HG02642 (cell line): ENCODE measurements around the gene LRRC8C.

Experiments
- ATAC-seq: cut with Tn5 transposase; IDR thresholded peaks from one replicate; pipeline ENCODE4 v1.9.1; 2021; ENCODE audit warnings: mild to moderate bottlenecking; ENCODE audit not compliant: unreplicated experiment, poor library complexity

Gene LRRC8C

DNA sequence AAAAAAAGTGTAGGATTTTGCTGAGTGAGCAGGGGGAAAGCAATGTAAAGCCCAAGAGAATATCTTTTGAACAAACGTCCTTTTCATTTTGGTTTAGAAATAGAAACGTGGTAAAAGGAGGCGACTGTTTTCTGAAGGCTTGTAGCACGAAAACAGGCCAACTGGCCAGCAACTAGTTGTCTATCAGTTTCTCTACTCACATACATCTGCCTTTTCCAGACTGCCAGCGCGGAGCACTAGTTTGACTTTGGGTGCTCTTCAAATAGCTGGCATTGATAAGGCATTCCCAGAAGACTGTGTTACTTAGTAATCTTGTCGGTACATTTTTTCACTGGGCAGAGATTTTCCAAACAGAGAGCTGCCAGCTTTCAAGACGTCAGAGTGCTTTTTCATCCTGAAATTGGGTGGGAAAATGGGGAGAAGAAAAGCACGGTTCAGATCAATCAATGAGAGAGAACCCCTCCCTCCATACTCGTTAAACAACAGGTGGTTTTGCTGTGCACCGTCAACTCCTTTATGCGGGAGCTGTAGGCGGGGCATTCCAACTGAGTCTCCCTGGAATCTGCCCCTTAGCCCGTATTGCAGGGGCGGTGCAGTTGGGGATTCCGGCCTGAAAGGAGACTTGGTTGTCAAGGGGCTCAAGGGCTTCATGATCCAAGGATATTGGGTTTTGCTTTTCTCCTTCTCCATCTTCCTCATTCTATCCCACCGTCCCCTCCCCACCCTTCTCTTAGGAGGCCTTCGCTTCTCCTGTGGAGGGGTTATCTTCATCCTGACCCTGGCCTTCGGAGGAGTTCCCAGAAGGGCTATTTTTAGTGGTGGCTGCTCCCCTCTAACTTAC, 884 bp upstream of the LRRC8C start:
- ATAC-seq = no peak

DNA sequence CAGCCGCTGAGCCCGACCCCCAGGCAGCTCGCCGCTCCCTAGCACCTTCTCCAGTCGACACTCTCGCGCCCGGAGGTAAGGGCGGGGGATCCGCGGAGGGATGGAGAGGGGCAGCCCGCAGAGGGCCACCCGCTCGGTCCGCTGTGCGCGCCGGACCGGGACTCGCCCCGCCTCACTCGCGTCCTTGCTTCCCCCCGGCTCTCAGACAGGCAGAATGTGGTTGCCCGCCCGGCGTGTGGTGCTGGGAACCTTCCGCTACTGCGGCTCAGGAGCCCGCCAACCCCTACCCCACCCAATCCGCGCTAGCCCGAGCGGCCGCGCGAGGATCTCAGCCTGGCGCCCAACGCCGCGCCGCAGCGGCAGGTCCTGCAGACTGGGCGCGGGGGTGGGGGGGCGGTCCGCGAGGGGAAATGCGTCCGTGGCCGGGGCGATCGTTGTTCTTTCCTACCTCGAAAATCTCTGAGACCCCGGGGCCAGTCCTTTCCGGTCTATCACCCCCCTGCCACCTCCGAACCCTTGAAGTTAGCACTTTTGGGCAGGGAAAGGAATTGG, 404 bp downstream of the LRRC8C start:
- ATAC-seq = peak; percentile 53

DNA sequence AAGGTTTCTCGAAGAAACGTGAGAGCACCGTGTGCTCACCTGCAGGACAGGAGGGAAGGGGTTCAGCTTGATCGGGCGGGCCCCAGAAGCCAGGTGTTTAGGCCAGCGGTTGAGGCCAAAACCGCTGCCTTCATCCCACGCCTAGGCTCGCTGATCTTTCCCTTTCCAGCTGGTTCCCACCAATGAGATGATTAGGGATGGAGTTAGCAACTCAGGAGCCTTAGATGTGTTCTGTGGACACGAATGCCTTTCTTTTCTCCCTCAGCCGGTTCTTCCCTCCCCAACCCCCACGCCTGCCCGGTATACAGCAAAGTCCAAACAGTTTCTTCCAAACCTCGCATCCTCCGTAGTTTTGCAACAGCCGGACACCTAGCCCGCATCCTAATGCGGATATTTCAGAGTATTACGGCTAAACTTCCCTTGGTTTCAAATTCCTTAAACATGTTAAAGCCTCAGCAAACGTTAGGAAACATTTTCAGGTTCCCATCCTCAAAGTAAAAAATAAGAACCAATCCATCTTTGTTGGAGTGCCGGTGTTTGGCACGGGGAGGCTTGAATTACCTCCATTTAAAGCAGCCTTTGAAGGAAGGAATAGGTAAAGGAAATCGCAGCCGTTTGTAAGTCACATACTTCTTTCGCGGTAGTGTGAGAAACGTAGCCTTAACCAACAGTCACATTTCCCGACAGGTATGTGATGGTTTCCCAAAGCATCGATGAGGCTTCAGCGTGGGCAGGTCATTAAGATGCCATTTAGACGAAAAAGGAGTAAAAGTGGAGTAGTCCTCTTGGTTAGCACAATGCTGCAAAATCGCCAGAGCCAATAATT, 1.1 kb downstream of the LRRC8C start:
- ATAC-seq = no peak

DNA sequence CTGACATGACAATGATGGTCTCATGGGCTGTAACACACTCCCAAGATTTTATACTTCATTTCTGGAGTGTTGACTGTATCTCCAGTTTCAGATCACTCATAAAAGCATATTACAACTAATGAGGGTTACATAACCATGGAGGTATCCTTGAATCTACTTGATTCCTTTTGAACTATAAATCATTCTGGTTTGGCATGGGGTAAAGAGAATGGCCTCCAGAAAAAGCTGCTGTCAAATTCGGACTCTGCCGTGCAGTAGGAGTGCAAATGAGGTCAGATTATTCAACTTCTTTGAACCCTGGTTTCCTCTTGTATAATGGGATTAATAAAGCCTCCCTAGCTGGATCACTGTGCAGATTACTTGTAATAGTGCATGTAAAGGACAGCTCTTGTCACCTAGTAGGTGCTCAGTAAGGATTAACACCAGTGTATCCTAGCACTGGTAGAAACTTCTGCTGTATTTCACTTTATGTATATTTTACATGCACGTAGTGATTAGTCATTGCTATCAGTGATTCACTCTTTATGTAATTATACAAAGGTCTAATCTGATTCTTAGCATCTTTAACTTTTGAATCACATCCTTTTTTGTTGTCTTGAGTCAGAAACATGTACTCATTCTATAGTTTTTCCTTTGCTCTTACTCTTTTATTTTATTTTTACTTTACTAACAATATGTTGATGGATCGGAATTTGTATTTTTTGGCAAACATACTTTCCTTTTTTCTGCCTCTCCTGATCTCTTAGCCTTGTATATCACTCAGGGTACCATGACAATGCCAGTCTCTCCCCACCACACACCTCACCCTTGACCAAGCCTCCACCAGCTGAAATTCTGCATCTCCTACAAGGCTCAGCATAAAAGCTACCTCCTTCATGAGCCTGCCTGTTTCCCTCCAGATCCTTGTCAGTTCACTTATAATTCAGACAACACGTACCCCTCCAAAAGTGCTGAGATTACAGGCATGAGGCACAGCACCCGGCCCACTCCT, 3.2 kb downstream of the LRRC8C start:
- ATAC-seq = no peak

DNA sequence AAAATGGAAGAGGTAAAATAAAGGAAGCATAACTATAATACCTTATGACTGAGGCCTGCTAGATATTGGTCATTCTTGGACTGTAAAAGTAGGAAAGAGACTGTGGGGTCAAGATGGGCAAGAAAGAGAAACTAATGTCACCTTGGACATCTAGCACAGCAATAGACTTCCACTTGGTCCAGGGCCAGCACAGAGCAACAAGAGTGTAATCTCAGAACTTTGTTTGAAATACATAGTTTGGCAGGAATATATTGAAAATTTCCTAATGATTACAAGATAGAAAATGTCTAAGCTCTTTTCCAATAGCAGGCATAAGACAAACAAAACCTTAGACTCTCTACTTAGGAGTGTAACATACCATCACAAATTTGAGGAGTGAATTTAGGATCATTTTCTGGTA, 4.6 kb downstream of the LRRC8C start:
- no peak for ATAC-seq

DNA sequence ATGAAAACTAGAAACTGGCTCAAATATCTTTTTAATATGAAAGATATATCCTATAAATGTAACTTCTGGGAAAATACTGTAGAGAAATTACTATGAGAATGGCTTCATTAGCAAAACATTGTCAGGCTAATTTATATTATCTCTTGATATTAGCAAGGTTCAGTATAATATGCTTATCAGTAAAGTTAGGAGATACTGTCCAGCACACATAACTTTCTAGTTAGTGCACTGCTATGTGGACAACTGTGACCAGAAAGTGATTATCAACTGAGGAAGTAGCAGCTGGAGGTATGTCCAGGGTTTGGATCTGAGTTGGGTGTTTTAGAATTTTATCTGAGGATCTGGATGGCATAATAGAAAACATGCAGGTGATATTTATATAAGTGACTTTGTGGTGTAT, 7.5 kb downstream of the LRRC8C start:
- no peak for ATAC-seq

DNA sequence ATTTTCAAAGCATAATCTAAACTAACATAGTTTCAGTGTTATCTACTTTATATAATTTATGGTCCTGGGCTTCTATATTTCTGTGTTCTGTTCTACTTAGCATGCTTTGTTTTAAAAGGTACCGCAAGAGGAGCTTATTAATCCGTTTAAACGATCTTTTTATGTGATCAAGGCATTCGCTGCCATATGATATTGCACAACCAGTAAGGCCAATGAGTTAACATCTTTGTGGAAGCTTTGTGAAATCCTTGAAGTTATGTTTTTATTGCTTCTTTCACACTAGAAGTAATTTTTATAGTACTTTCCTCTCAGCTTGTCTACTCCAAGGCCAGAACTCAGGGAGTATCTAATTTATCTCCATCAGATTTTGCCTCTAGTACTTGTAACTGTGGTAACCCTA, 8.9 kb downstream of the LRRC8C start:
- ATAC-seq = no peak

DNA sequence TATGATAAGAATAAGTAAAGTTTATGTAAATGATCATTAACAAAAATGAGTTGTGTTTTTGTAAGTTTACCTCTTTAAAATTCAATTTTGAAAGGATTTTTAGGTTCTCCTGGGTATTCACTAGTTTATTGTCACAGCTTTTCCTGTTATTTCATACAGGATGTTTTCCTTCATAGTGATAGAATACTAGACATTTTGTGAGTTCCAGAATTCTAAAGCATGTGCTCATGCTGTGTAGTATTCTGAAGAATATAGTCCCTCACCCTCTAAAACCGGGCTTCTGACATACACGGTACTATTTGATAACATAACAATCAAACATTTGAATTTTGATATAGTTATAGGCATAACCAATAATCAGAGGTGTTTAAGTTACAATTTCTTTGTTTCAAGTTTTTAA, 10.7 kb downstream of the LRRC8C start:
- no peak for ATAC-seq

DNA sequence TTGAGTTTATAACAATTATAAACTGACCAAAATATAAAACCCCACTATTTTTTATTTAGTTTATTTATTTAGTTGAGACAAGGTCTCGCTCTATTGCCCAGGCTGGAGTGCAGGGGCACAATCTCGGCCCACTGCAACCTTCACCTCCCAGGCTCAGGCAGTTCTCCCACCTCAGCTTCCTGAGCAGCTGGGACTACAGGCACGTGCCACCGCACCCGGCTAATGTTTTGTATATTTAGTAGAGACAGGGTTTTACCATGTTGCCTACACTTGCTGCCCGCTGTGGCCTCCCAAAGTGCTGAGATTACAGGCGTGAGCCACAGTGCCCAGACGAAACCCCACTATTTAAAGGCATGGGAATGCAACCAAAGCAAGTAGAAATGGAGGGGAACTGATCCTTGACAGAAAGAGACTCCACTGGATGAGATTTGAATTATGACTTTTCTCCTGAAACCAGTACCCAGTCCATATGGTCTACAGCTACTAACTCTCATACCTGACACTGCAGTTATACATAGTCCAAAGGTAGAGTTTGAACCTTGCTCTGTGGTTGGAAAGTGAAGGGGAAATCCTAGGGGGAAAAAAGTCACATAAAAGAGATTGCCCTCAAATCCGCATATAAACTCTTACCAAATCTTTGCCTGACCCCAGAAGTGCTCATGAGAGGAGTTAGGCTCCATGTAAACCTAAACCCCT, 11.3 kb downstream of the LRRC8C start:
- no peak for ATAC-seq

DNA sequence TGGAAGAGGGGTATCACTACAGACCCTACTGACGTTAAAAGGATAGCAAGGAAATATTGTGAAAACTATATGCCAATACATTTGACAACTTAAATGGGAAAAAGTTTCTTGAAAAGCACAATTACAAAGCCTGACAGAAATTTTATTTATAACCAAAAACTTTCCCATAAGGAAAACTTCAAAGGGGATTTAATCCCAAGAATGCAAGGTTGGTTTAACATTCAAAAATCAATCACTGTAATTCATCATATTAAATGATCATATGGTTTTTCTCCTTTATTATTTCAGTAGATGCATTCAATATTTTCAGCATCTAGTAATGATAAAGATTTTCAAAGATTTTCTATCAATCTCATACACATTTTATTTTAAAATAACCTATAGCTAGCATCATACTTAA, 13.3 kb downstream of the LRRC8C start:
- ATAC-seq = no peak

DNA sequence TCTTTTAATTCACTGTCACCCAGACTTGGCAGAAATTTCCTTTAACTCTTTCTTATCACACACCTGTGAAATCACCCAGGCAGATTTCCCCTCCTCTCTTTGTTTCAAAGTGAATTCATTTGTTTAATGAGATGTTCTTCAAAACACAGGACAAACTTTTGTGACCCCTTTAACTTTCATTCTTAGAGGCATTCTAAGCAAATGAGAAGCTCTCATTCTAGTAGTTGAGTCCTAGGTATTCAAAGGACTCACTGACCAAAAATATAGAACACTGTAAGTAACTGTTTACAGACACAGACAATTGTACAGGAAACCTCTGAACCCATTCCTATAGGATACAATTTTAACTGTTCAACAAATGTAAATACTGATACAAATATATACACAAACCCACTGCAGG, 16.9 kb downstream of the LRRC8C start:
- ATAC-seq = no peak

DNA sequence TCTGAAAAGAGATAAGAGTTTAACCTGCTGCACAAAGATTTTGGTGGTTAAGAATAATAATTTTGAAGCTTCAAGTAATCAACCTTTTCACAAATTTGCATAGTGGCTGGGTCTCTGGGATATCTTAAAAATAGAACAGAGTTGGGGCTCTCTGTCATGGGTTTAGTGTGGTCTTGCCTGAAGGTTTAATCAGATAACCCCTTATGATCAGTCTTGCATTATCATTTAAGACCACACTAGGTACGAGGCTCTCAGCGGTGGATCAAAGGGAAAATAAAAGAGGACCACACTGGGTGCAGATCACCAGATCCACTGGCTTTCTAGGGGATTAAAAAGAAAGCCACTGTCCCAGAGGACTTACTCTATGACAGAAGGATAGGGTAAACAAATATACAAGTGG, 19.5 kb downstream of the LRRC8C start:
- no peak for ATAC-seq

DNA sequence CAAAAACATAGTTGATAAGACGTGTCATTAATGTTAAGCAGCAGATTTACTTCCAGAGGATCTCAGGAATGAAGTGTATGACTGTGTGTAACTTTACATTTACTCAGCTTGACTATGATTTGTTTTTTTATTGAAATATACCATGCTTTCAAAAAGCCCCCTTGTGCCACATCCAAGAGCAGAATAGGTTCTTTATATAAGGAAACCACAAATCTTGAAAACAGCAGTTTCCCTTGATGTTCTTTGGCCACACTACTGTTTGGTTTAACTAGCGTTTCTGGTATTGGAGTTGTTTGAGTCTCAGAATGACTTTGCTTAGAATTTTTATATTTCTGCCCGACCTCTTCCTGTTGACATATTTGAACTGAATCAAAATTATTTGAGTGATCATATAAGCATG, 25.0 kb downstream of the LRRC8C start:
- no peak for ATAC-seq

DNA sequence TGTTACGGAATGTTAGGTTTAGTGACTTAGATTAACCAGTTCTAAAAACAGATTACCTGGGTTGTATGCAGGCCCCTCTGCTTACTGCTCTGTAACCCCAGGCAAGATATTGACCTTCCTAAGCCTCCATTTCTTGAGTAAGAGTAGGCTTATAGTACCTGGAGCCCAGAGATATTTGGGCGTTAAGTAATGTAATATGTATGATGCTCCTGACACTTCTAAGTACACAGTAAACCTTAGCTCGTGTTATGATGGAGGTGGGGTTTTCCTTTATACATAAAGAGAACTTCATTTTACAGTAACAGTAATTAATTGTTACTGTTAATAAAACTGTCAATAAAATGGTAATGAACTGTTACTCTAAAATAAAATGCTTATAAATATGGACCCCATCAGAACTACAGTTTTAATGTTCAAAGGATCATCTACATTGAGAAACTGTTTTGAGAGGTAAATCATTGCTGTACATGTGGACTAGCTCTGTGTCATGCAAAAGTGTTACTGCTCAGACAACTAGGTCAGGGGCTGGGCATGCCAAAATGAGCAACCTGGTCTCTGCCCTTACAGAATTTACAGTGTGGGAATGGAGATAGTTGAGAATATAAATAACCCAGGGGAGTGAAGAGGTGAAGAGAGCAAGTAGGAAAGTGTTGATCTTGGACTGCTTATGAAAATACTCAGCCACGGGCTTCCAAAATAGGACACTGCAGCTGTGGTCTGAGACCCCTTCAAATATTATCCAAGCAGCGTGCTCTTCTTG, 26.6 kb downstream of the LRRC8C start:
- ATAC-seq = no peak

DNA sequence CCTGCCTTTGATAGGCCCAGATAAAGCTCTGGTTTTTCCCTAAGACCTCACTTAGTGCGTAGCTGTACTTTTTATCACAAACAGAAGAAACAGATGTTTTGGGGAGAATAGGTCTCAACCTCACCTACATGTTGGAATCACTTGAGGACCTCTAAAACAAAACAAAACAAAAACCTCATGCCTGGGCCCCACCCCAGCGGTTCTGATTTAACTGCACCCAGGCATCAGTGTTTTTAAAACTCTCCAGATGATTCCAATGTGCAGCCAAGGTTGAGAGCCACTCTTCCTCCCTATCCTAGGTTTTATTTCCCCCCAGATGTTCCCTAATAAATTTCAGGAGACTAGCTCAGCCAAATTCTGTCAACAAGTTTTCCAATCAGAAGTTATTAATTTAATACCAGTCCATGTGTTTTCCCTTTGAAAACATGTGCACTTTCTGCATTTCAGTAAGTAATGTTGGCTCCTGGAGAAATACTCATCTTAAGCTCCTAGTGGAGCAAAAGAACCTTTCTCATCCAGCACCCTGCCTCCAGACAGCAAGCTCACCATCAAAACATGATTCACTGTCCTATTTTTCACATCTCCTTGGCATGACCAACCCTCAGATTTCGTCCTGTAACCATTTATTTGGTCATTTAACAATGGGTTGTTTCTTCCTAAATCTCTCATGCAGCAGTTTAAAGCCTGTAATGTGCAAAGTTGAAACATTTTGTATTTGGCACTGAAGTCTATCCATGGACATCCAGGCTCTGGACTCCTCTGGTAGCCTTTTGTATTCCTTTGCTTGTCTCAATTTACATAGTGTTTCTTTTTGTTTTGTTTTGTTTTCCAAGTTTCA, 27.5 kb downstream of the LRRC8C start:
- ATAC-seq = no peak

DNA sequence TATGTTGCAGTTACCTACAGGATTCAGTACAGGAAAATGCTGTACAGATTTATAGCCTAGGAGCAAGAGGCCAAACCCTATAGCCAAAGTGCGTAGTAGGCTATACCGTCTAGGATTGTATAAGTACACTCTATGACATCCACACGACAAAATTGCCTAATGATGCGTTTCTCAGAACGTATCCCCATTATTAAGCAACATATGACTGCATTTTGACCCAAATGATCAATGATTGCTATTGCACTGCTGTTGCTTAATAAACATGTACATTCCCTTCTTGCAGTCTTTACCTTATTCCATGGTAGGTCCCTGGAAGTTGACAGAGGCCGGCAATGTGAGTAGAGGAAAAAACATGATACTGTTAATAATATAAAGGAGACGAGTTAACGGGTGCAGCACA, 33.0 kb downstream of the LRRC8C start:
- no peak for ATAC-seq

DNA sequence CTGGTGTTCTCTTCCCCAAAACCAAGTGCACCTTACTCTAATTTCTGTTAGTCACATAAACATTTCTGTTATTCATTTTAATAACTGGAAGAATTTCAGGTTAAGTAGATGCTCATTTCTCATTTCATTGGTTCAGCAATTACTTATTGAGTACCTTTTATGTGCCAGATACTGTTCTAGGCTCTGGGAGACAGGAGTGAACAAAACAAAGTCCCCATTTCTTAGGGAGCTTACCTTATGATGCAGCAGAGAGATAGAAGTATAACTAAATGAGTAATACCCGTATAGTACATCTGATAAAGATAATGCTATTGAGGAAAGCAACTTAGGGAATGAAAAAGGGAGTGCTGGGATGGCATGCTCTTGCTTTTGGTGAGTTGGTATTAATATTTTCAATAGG, 33.7 kb downstream of the LRRC8C start:
- no peak for ATAC-seq

DNA sequence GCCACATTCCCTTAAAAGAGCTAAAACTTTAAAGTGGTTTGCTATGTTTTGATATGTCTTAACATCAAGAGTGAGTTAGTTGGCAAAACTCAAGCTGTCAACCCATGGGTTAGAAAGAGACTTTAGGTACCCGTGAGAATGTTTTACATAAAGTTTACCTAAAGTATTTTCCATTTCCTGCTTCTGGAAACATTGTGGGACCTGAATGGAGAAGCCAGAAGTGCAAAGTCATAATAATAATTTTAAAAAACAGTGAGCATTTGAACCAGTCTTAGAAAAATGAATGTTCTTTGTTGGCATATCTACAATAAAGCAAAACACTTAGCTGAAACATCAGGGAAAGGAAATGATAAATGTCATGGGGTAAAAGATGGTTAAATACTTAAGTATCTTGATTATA, 34.8 kb downstream of the LRRC8C start:
- no peak for ATAC-seq
